Gastrocnemius medialis (tissue), 4 donors: ENCODE measurements around the gene LINGO3. TPM values are rescaled to one million over a fixed set of nuclear protein-coding genes. Genes with fewer than 3 reads are reported as not detected.

Source experiments
- ATAC-seq, 2 donors: fragments of 150-250 bp; one replicate each; pipeline ENCODE4 v1.9.1; 2016
- DNase-seq, 2 donors: peaks; one replicate each; pipeline ENCODE4 v3.0.0-alpha.2; 2019
- H3K27ac ChIP-seq, 4 donors: fragments of 200-600 bp; sonication (generic); 1 replicate in 1 of 4; 2 replicates in 3 of 4; pipeline ENCODE4 v1.5.1; 2016 to 2018; ENCODE audit warnings: mild to moderate bottlenecking in 2 of 4, moderate library complexity in 1 of 4
- H3K27me3 ChIP-seq, 3 donors: fragments of 200-600 bp; sonication (generic) in 2 of 3; 1 replicate in 1 of 3; 2 replicates in 2 of 3; pipeline versions ENCODE4 v1.5.1 to v1.6.0; 2016 to 2019; ENCODE audit warnings: mild to moderate bottlenecking in 1 of 3, moderate library complexity in 1 of 3
- H3K36me3 ChIP-seq, 2 donors: fragments of 200-600 bp; sonication (generic) in 1 of 2; one replicate each; pipeline ENCODE4 v1.5.1; 2017 to 2018
- H3K4me1 ChIP-seq, 2 donors: fragments of 200-600 bp; sonication (generic) in 1 of 2; one replicate each; pipeline ENCODE4 v1.5.1; 2016 to 2017; ENCODE audit warnings: mild to moderate bottlenecking in 2 of 2
- H3K4me3 ChIP-seq, 4 donors: fragments of 200-600 bp; sonication (generic) in 3 of 4; 1 replicate in 1 of 4; 2 replicates in 3 of 4; pipeline ENCODE4 v1.5.1; 2016 to 2019; ENCODE audit warnings: mild to moderate bottlenecking in 2 of 4
- H3K9me3 ChIP-seq, 3 donors: fragments of 200-600 bp; sonication (generic) in 2 of 3; 1 replicate in 1 of 3; 2 replicates in 2 of 3; pipeline ENCODE4 v1.5.1; 2016 to 2019
- POLR2A ChIP-seq, 2 donors: fragments of 450-650 bp; IDR thresholded peaks; one replicate each; pipeline ENCODE4 v1.6.1; 2017; ENCODE audit warnings: antibody characterized with exemption in 2 of 2, mild to moderate bottlenecking in 2 of 2, moderate library complexity in 2 of 2
- in situ Hi-C, 4 donors: fragments of 200-750 bp; cut with MboI; loops; one replicate each; pipeline versions ENCODE4 v1.15.0 to v1.8.0; 2017; ENCODE audit warnings: low sequenced_read_pairs in 4 of 4
- intact Hi-C: fragments of 100-400 bp; cut with DNase I; formaldehyde crosslinking; loops from one replicate; pipeline ENCODE4 v1.15.1; 2023; ENCODE audit warnings: low total_unique reads
- total RNA-seq, 4 donors: library from RNA; depleted of rRNA; stranded (reverse); fragments of >200 nt; gene quantifications; one replicate each; pipeline versions ENCODE4 v1.1.0 to v1.2.3, GENCODE V29; 2016
- TF ChIP-seq, protein P1 (sequence below), 5 experiments: fragments of 450-650 bp in 3 of 5; fragments of 200-600 bp in 2 of 5; sonication (generic) in 2 of 5; IDR thresholded peaks in 4 of 5; conservative IDR thresholded peaks in 1 of 5; 1 replicate in 4 of 5; 2 replicates in 1 of 5; pipeline ENCODE4 v1.5.1; 2016 to 2019; ENCODE audit warnings: antibody characterized with exemption in 5 of 5, mild to moderate bottlenecking in 3 of 5, moderate library complexity in 3 of 5

LINGO3 gene
- total RNA-seq, 4 donors from 2014 or later: not detected

DNA sequence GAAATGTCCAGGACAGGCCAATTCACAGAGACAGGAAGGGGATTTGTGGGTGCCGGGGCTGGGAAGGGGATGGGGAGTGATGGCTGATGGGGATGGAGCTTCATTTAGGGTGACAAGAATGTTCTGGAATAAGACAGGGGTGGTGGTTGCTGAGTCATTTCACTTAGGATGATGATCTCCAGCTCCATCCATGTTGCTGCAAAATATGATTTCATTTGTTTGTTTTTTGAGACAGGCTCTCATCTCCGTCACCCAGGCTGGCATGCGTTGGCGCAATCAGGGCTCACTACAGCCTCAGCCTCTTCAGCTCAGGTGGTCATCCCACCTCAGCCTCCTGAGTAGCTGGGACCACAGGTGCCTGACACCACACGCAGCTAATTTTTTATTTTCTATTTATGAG is 48.6 kb downstream of the LINGO3 start:
- Histone ChIP-seq H3K27me3 (no peaks in the 10 kb centered on the region), H3K27ac (peak overlapping the region in 1 of 4 donors; percentile 28), H3K36me3 (no peaks in the 10 kb centered on the region), H3K4me3 (no peak overlapping the region), H3K9me3 (no peaks in the 10 kb centered on the region), H3K4me1 (peaks cover 3 to 14% of the 10 kb centered on the region in 2 donors)
- in situ Hi-C loops (no loop called here), intact Hi-C loops (no loop called here)
- DNase-seq (no peak), ATAC-seq (no peak)
- TF ChIP-seq, protein P1, sequence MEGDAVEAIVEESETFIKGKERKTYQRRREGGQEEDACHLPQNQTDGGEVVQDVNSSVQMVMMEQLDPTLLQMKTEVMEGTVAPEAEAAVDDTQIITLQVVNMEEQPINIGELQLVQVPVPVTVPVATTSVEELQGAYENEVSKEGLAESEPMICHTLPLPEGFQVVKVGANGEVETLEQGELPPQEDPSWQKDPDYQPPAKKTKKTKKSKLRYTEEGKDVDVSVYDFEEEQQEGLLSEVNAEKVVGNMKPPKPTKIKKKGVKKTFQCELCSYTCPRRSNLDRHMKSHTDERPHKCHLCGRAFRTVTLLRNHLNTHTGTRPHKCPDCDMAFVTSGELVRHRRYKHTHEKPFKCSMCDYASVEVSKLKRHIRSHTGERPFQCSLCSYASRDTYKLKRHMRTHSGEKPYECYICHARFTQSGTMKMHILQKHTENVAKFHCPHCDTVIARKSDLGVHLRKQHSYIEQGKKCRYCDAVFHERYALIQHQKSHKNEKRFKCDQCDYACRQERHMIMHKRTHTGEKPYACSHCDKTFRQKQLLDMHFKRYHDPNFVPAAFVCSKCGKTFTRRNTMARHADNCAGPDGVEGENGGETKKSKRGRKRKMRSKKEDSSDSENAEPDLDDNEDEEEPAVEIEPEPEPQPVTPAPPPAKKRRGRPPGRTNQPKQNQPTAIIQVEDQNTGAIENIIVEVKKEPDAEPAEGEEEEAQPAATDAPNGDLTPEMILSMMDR (IDR thresholded peaks at IDR 0.05 in 4 of 5, conservative IDR thresholded peaks at IDR 0.05 in 1 of 5): no peak
- TF ChIP-seq POLR2A (IDR thresholded peaks at IDR 0.05): no peak

Other genes starting within 250 kb of the LINGO3 start
- 10 to 100 TPM; 16.0 to 30.8 (median 22.2) TPM for gene MOB3A, start 211.8 kb downstream of the LINGO3 start, total RNA-seq
- gene IZUMO4, start 211.2 kb downstream of the LINGO3 start, total RNA-seq: 1 to 10 TPM in 1 of 4 donors, under 1 TPM in 1, not detected in 2; 0.93 to 1.4 TPM
- 100 to 1,000 TPM in 1 of 4 donors, 10 to 100 TPM in 3; 71.0 to 139 (median 99.0) TPM for gene AP3D1, start 156.6 kb downstream of the LINGO3 start, total RNA-seq
- gene DOT1L, start 144.2 kb downstream of the LINGO3 start, total RNA-seq: 10 to 100 TPM in 3 of 4 donors, 1 to 10 TPM in 1; 9.3 to 48.5 (median 15.8) TPM
- 10 to 100 TPM; 50.1 to 72.4 (median 61.6) TPM for gene PLEKHJ1, start 71.8 kb downstream of the LINGO3 start, total RNA-seq
- gene SF3A2, start 71.3 kb downstream of the LINGO3 start, total RNA-seq: 10 to 100 TPM; 23.9 to 29.2 (median 26.5) TPM
- 1 to 10 TPM in 2 of 4 donors, under 1 TPM in 2; 0.80 to 3.9 (median 1.2) TPM for gene AMH, start 58.8 kb downstream of the LINGO3 start, total RNA-seq
- gene JSRP1, start 51.7 kb downstream of the LINGO3 start, total RNA-seq: 100 to 1,000 TPM; 152 to 383 (median 303) TPM
- gene PEAK3, start 26.0 kb downstream of the LINGO3 start, total RNA-seq: under 1 TPM in 1 of 4 donors, not detected in 3; 0.11 TPM
- gene LSM7, start 20.4 kb upstream of the LINGO3 start, total RNA-seq: 100 to 1,000 TPM in 1 of 4 donors, 10 to 100 TPM in 3; 70.0 to 109 (median 77.5) TPM
- gene SPPL2B, start 20.5 kb upstream of the LINGO3 start, total RNA-seq: 10 to 100 TPM; 18.1 to 27.7 (median 23.2) TPM
- gene TMPRSS9, start 52.1 kb upstream of the LINGO3 start, total RNA-seq: not detected
- 10 to 100 TPM; 23.7 to 60.3 (median 46.8) TPM for gene TIMM13, start 119.4 kb upstream of the LINGO3 start, total RNA-seq
- 10 to 100 TPM; 14.8 to 34.1 (median 23.6) TPM for gene LMNB2, start 148.8 kb upstream of the LINGO3 start, total RNA-seq
- gene GADD45B, start 168.0 kb upstream of the LINGO3 start, total RNA-seq: 10 to 100 TPM; 32.2 to 48.7 (median 41.7) TPM